ENCODE data around the gene KRT8. TPM values are rescaled to one million over a fixed set of nuclear protein-coding genes. Genes with fewer than 3 reads are reported as not detected.

The KRT8 gene
- total and polyA plus RNA-seq, 10 of the 15 experiments (the other 5 are each of a cell fraction or from before 2014, with no cell fraction given), result 0.11 to 5.6 (median 0.37) TPM; not detected in 1

- ChIA-PET POLR2A (no interaction called here), CTCF (interaction anchor here (0.6 to 1.5 kb wide), 2 partner anchors 20 to 62 kb away, joined by 3 read pairs; no protein-coding TSS in a partner anchor)
- TF ChIP-seq ZNF687 (IDR thresholded peaks at IDR 0.05), result no peak
- TF ChIP-seq BACH1 (IDR thresholded peaks at IDR 0.05; ENCODE audit: borderline replicate concordance), result no peak
- TF ChIP-seq HDAC6 (IDR thresholded peaks at IDR 0.05; ENCODE audit: unreplicated experiment), result no peak
- no peak for TF ChIP-seq HDGF (IDR thresholded peaks at IDR 0.05)
- TF ChIP-seq TCF12 (IDR thresholded peaks at IDR 0.05; ENCODE audit: low read depth, low read length), result no peak
- TF ChIP-seq PML (IDR thresholded peaks at IDR 0.05; ENCODE audit: low read length), result no peak
- TF ChIP-seq ZNF622 (IDR thresholded peaks at IDR 0.05), result no peak
- no peak for TF ChIP-seq IRF5 (IDR thresholded peaks at IDR 0.05; ENCODE audit: borderline replicate concordance)
- no peak for TF ChIP-seq ZZZ3 (IDR thresholded peaks at IDR 0.05; ENCODE audit: control insufficient read depth, insufficient read length, low read depth)
- no peak for TF ChIP-seq ZBTB33 (IDR thresholded peaks at IDR 0.05)
- TF ChIP-seq RELB (IDR thresholded peaks at IDR 0.05; ENCODE audit: low read depth), result no peak
- TF ChIP-seq CHD4 (IDR thresholded peaks at IDR 0.05), result no peak
- no peak for TF ChIP-seq HCFC1 (IDR thresholded peaks at IDR 0.05; ENCODE audit: low read length)
- no peak for TF ChIP-seq TCF3 (IDR thresholded peaks at IDR 0.05; ENCODE audit: borderline replicate concordance, insufficient read depth, low read depth, low read length)
- no peak for TF ChIP-seq NR2C1 (IDR thresholded peaks at IDR 0.05)
- TF ChIP-seq POLR2A (IDR thresholded peaks at IDR 0.05; ENCODE audit: low read depth, low read length), result no peak
- TF ChIP-seq BMI1 (IDR thresholded peaks at IDR 0.05; ENCODE audit: borderline replicate concordance), result no peak
Measured at GRCh38 chr12:52946797-52947547, 42.1 kb upstream of the KRT8 start.

More at GRCh38 chr12:52946797-52947547, 42.1 kb upstream of the KRT8 start:
- RAD21 ChIA-PET (ENCODE audit: unreplicated experiment), result no interaction called here
- Histone ChIP-seq H3K9me3 (replicated peaks; ENCODE audit: control insufficient read depth, insufficient read depth, low read length) (no peaks in the 10 kb centered on the region), H3K27me3 (replicated peaks in 1 of 2; ENCODE audit: control insufficient read depth in 2 of 2, insufficient read depth in 2 of 2, low read length in 1 of 2) (peaks cover 7 to 8% of the 10 kb centered on the region in 2 experiments), H3K27ac (ENCODE audit: control insufficient read depth, insufficient read depth) (no peak overlapping the region), H2AFZ (ENCODE audit: control insufficient read depth, low read depth, low read length) (no peak overlapping the region), H3K9ac (ENCODE audit: control insufficient read depth, insufficient read depth, low read length) (no peak overlapping the region), H3K4me2 (ENCODE audit: control insufficient read depth, insufficient read depth) (no peak overlapping the region), H4K20me1 (ENCODE audit: control insufficient read depth, insufficient read depth) (no peaks in the 10 kb centered on the region), H3K79me2 (ENCODE audit: control insufficient read depth, insufficient read depth, low read length) (no peaks in the 10 kb centered on the region), H3K4me1 (ENCODE audit: control insufficient read depth, insufficient read depth, low read length) (no peaks in the 10 kb centered on the region), H3K4me3 (no peak overlapping the region), H3K36me3 (ENCODE audit: control insufficient read depth in 2 of 2, insufficient read depth in 2 of 2, low read length in 1 of 2) (no peaks in the 10 kb centered on the region)
- FAIRE-seq, result no peak
- intact Hi-C loops (cut with micrococcal nuclease; ENCODE audit: unreplicated experiment), result no loop called here
- DNase-seq (ENCODE audit: low read depth, low spot score), result no peak
- SMC1A ChIA-PET (ENCODE audit: uncharacterized antibody, unreplicated experiment), result interaction anchor here (1.0 kb wide), 1 partner anchor 34 kb away, joined by 3 read pairs; no protein-coding TSS in a partner anchor
- no TSS peak for BruUV-seq (replicated peaks)
- in situ Hi-C loops (cut with MboI), result no loop called here
- WGBS (ENCODE audit: insufficient coverage, insufficient replicate concordance, low lambda C conversion rate, missing lambda C conversion rate), result 40% methylated on average over 10 of the region's 10 CpGs
- ATAC-seq, result no peak

All from GM12878 (cell line).